Hepatocyte (in vitro differentiated cells): ENCODE data around the gene VRK3. TPM values are rescaled to one million over a fixed set of nuclear protein-coding genes. Genes with fewer than 3 reads are reported as not detected.

ENCODE experiments used
- DNase-seq: peaks from one replicate; pipeline ENCODE4 v3.0.0-alpha.2; 2016; ENCODE audit warnings: low spot score
- H2AFZ ChIP-seq: fragments of 200-600 bp; sonication (generic); 2 replicates; pipeline ENCODE4 v1.6.0; 2016; ENCODE audit warnings: antibody characterized with exemption, mild to moderate bottlenecking
- H3K27ac ChIP-seq: fragments of 200-600 bp; sonication (generic); 2 replicates; pipeline ENCODE4 v1.5.1; 2016; ENCODE audit warnings: mild to moderate bottlenecking
- H3K27me3 ChIP-seq: fragments of 200-600 bp; sonication (generic); 2 replicates; pipeline ENCODE4 v1.6.1; 2016
- H3K36me3 ChIP-seq: fragments of 200-600 bp; sonication (generic); replicated peaks from 2 replicates; pipeline ENCODE4 v1.5.1; 2016; ENCODE audit warnings: low read depth; ENCODE audit not compliant: insufficient read depth
- H3K4me1 ChIP-seq: fragments of 200-600 bp; sonication (generic); 2 replicates; pipeline ENCODE4 v1.5.1; 2016; ENCODE audit warnings: mild to moderate bottlenecking, moderate library complexity; ENCODE audit not compliant: insufficient read depth
- H3K4me2 ChIP-seq: fragments of 200-600 bp; sonication (generic); 2 replicates; pipeline ENCODE4 v1.6.0; 2016
- H3K4me3 ChIP-seq: fragments of 200-600 bp; sonication (generic); 2 replicates; pipeline ENCODE4 v1.5.1; 2016; ENCODE audit warnings: mild to moderate bottlenecking
- H3K79me2 ChIP-seq: fragments of 200-600 bp; sonication (generic); 2 replicates; pipeline ENCODE4 v1.6.0; 2017; ENCODE audit warnings: mild to moderate bottlenecking
- H3K9me2 ChIP-seq: fragments of 200-600 bp; sonication (generic); replicated peaks from 2 replicates; pipeline ENCODE4 v1.6.0; 2017; ENCODE audit warnings: mild to moderate bottlenecking; ENCODE audit not compliant: insufficient read depth
- H3K9me3 ChIP-seq: fragments of 200-600 bp; sonication (generic); 2 replicates; pipeline ENCODE4 v1.5.1; 2016; ENCODE audit warnings: low read depth, mild to moderate bottlenecking
- H4K20me1 ChIP-seq: fragments of 200-600 bp; sonication (generic); 2 replicates; pipeline ENCODE4 v1.6.0; 2016; ENCODE audit warnings: mild to moderate bottlenecking; ENCODE audit not compliant: insufficient read depth, poor library complexity, severe bottlenecking
- CTCF ChIP-seq: fragments of 200-600 bp; sonication (generic); IDR thresholded peaks from 2 replicates; pipeline ENCODE4 v1.5.1; 2016; ENCODE audit warnings: antibody characterized with exemption, mild to moderate bottlenecking; ENCODE audit not compliant: poor library complexity
- EZH2 ChIP-seq: fragments of 200-600 bp; sonication (generic); IDR thresholded peaks from 2 replicates; pipeline ENCODE4 v1.6.1; 2016; ENCODE audit warnings: antibody characterized with exemption, mild to moderate bottlenecking, borderline replicate concordance
- EZH2phosphoT487 ChIP-seq: fragments of 200-600 bp; sonication (generic); IDR thresholded peaks from one replicate; pipeline ENCODE4 v1.6.1; 2018; ENCODE audit warnings: antibody characterized with exemption, mild to moderate bottlenecking, low read depth, moderate library complexity; ENCODE audit not compliant: unreplicated experiment, severe bottlenecking
- WGBS: methylation state at CpG from one replicate; pipeline ENCODE4 v1.1.6; 2016; ENCODE audit warnings: low lambda C conversion rate; ENCODE audit errors: missing lambda C conversion rate; 5-methylcytosine and 5-hydroxymethylcytosine counted together
- polyA plus RNA-seq: library from polyadenylated mRNA; unstranded; fragments of >200 nt; fragmentation: Nextera tagmentation; extraction: Ambion mirVana; gene quantifications from 2 replicates; pipeline ENCODE4 v1.2.1, GENCODE V29; 2016
- total RNA-seq: library from RNA; depleted of rRNA; stranded (reverse); fragments of >200 nt; gene quantifications from 2 replicates; pipeline ENCODE4 v1.2.3, GENCODE V29; 2014

VRK3 gene
- total and polyA plus RNA-seq, 2 experiments from 2014 or later = 39.7 to 42.3 TPM

- no peaks in the 10 kb centered on the region for H3K9me3 ChIP-seq
- 94% methylated on average over 11 of the region's 11 CpGs for WGBS
- H3K27ac ChIP-seq = peak overlapping the region; percentile 23
- H3K4me1 ChIP-seq = no peaks in the 10 kb centered on the region
- H3K4me2 ChIP-seq = no peak overlapping the region
- TF ChIP-seq EZH2phosphoT487 (no peak), CTCF (no peak), EZH2 (no peak)
- no peak overlapping the region for H2AFZ ChIP-seq
- H3K9me2 ChIP-seq = no peaks in the 10 kb centered on the region
- no peaks in the 10 kb centered on the region for H3K27me3 ChIP-seq
- H4K20me1 ChIP-seq = no peaks in the 10 kb centered on the region
- no peak overlapping the region for H3K4me3 ChIP-seq
- no peaks in the 10 kb centered on the region for H3K79me2 ChIP-seq
- peak; percentile 40 for DNase-seq
- H3K36me3 ChIP-seq = no peaks in the 10 kb centered on the region
Measured at GRCh38 chr19:50003810-50004419, 21.3 kb downstream of the VRK3 start.

- no peak for DNase-seq
- no peak overlapping the region for H2AFZ ChIP-seq
- H3K27me3 ChIP-seq = no peaks in the 10 kb centered on the region
- H3K36me3 ChIP-seq = no peaks in the 10 kb centered on the region
- no peaks in the 10 kb centered on the region for H3K9me2 ChIP-seq
- no peaks in the 10 kb centered on the region for H3K4me1 ChIP-seq
- H3K9me3 ChIP-seq = no peaks in the 10 kb centered on the region
- TF ChIP-seq EZH2 = no peak
- TF ChIP-seq CTCF = no peak
- TF ChIP-seq EZH2phosphoT487 = no peak
- no peak overlapping the region for H3K4me2 ChIP-seq
- 94% methylated on average over 17 of the region's 17 CpGs for WGBS
- no peaks in the 10 kb centered on the region for H4K20me1 ChIP-seq
- H3K4me3 ChIP-seq = no peak overlapping the region
- no peaks in the 10 kb centered on the region for H3K79me2 ChIP-seq
- no peak overlapping the region for H3K27ac ChIP-seq
Measured at GRCh38 chr19:50003254-50003788, 21.9 kb downstream of the VRK3 start.

GRCh38 chr19:50002386-50002960, 22.7 kb downstream of the VRK3 start:
- WGBS = 95% methylated on average over 6 of the region's 6 CpGs
- H3K4me3 ChIP-seq = no peak overlapping the region
- DNase-seq = no peak
- no peaks in the 10 kb centered on the region for H3K9me2 ChIP-seq
- H3K27ac ChIP-seq = no peak overlapping the region
- no peaks in the 10 kb centered on the region for H3K9me3 ChIP-seq
- no peaks in the 10 kb centered on the region for H4K20me1 ChIP-seq
- no peaks in the 10 kb centered on the region for H3K4me1 ChIP-seq
- H3K36me3 ChIP-seq = no peaks in the 10 kb centered on the region
- H3K27me3 ChIP-seq = no peaks in the 10 kb centered on the region
- no peaks in the 10 kb centered on the region for H3K79me2 ChIP-seq
- no peak overlapping the region for H2AFZ ChIP-seq
- H3K4me2 ChIP-seq = no peak overlapping the region
- no peak for TF ChIP-seq EZH2phosphoT487
- no peak for TF ChIP-seq EZH2
- TF ChIP-seq CTCF = no peak
